ENCODE measurements around the gene UBXN7. TPM values are rescaled to one million over a fixed set of nuclear protein-coding genes. Genes with fewer than 3 reads are reported as not detected.
"Not testable (repeated sequence)": the region's sequence is repeated elsewhere in the genome, so short reads cannot be mapped to it uniquely, and the experiment has no call there.

UBXN7 gene
- total RNA-seq, 2 experiments from 2014 or later, result 55.9 to 60.5 TPM

DNA sequence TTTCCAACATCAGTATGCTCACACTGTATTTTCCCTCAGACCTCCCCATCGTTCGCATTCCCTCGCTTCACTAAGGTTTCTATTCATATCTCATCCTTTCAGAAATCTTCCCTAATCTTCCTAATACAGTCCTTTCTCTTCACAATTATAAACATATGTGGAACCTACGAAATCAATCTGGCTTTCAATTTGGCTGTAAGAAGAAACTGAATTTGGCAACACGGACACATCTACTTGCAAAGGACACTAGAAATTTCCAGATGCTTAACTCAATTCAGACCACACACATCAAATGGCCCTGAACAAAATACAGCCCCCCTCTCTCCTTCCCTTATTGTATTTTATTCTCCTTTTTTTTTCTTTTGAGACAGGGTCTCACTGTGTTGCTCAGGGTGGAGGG lies 54.9 kb downstream of the UBXN7 start:
- H3K9me3 Mint-ChIP-seq, result peaks cover 2% of the 10 kb centered on the region
- DNase-seq, result no peak
- H3K4me3 Mint-ChIP-seq, result no peak overlapping the region
- H3K27ac Mint-ChIP-seq, result no peak overlapping the region
- H3K27me3 Mint-ChIP-seq, result no peaks in the 10 kb centered on the region
- peaks cover 7% of the 10 kb centered on the region for H3K4me1 Mint-ChIP-seq
- POLR2A ChIA-PET, result no interaction called here
- H3K36me3 Mint-ChIP-seq (ENCODE audit: low read depth), result peaks cover 36% of the 10 kb centered on the region
- CTCF ChIA-PET, result no interaction called here

DNA sequence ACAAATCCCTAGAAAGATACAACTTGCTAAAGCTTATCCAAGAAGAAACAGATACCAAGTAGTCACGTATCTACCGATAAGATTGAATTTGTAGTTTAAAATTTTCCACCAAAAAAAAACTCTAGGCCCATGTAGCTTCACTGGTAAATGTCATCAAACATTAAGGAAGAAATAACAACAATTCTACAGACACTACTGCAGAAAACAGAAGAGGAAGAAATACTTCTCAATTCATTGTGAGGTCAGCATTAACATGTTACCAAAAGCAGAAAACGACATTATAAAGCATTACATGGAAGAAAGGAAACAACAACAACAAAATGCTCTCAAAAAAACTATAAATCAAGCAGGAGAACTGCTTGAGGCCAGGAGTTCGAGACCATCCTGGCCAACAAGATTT lies 66.5 kb downstream of the UBXN7 start:
- CTCF ChIA-PET, result interaction anchor here (2.5 kb wide), 1 partner anchor 157 kb away, joined by 7 read pairs; no protein-coding TSS in a partner anchor
- DNase-seq, result no peak
- Mint-ChIP-seq H3K4me1 (no peaks in the 10 kb centered on the region), H3K27me3 (no peaks in the 10 kb centered on the region), H3K27ac (no peak overlapping the region), H3K36me3 (ENCODE audit: low read depth) (peaks cover 40% of the 10 kb centered on the region), H3K9me3 (no peaks in the 10 kb centered on the region), H3K4me3 (no peak overlapping the region)
- POLR2A ChIA-PET, result interaction anchor here (0.6 kb wide), 1 partner anchor 48 kb away, joined by 4 read pairs; the partner anchor contains the start of gene DYNLT2B

DNA sequence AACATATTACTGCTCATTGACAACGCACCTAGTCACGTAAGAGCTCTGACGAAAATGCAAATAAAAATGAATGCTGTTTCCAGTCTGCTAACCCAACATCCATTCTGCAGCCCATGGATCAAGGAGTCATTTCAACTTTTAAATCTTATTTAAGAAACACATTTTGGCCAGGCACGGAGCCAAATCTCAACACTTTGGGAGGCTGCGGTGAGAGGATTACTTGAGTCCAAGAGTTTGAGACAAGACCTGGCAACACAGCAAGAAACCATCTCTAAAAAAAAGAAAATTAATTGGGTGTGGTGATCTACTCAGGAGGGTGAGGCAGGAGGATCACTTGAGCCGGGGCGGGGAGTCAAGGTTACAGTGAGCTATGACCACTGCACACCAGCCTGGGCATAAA lies 71.6 kb downstream of the UBXN7 start:
- peaks cover 15% of the 10 kb centered on the region for H3K4me1 Mint-ChIP-seq
- ChIA-PET CTCF (no interaction called here), POLR2A (no interaction called here)
- no peak for DNase-seq
- H3K4me3 Mint-ChIP-seq, result no peak overlapping the region
- H3K36me3 Mint-ChIP-seq (ENCODE audit: low read depth), result peaks cover 66% of the 10 kb centered on the region
- no peaks in the 10 kb centered on the region for H3K9me3 Mint-ChIP-seq
- H3K27me3 Mint-ChIP-seq, result no peaks in the 10 kb centered on the region
- H3K27ac Mint-ChIP-seq, result no peak overlapping the region

DNA sequence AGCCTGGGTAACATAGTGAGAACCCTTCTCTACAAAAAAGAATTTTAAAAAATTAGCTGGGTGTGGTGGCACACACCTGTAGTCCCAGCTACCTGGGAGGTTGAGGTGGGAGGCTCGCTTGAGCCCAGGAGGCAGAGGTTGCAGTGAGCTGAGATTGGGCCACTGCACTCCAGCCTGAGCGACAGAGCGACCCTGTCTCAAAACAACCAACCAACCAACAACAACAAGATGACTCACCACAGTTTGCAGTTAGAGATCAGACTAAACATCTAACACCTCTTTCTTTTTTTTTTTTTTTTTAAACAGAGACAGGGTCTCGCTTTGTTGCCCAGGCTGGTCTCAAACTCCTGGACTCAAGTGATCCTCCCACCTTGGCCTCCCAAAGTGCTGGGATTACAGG lies 73.7 kb downstream of the UBXN7 start:
- not testable (repeated sequence) for DNase-seq, H3K27me3 Mint-ChIP-seq, H3K9me3 Mint-ChIP-seq, H3K4me3 Mint-ChIP-seq, H3K27ac Mint-ChIP-seq
- Mint-ChIP-seq H3K36me3 (ENCODE audit: low read depth) (peaks cover 71% of the 10 kb centered on the region), H3K4me1 (peaks cover 15% of the 10 kb centered on the region)
- ChIA-PET POLR2A (interaction anchor here (2.1 kb wide), 1 partner anchor 41 kb away, joined by 9 read pairs; the partner anchor contains the start of gene DYNLT2B), CTCF (interaction anchor here (0.7 to 1.4 kb wide), 2 partner anchors 12 to 106 kb away, joined by 3 read pairs; no protein-coding TSS in a partner anchor)

DNA sequence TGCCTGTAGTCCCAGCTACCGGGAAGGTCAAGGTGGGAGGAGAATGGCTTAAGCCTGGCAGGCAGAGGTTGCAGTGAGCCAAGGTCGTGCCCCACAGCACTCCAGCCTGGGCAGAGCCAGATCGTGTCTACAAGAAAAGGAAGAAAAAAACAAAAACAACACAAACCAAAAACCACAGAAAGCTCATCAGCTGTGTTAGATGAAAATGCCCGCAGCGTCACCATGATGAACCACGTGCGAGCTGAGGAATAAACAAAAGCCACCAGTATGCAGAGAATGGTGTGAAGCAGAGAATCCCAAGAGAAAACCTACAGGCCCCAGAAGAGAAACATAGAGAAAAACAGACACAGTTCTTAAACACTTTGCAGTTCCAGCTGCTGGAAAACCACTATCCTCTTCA lies 74.3 kb downstream of the UBXN7 start:
- peak overlapping the region; percentile 21 for H3K27ac Mint-ChIP-seq
- peaks cover 15% of the 10 kb centered on the region for H3K4me1 Mint-ChIP-seq
- no peak for DNase-seq
- CTCF ChIA-PET, result interaction anchor here (1.4 kb wide), 1 partner anchor 12 kb away, joined by 3 read pairs; no protein-coding TSS in a partner anchor
- H3K27me3 Mint-ChIP-seq, result no peaks in the 10 kb centered on the region
- H3K9me3 Mint-ChIP-seq, result no peaks in the 10 kb centered on the region
- POLR2A ChIA-PET, result interaction anchor here (2.1 kb wide), 1 partner anchor 40 kb away, joined by 9 read pairs; the partner anchor contains the start of gene DYNLT2B
- H3K36me3 Mint-ChIP-seq (ENCODE audit: low read depth), result peaks cover 72% of the 10 kb centered on the region
- no peak overlapping the region for H3K4me3 Mint-ChIP-seq

DNA sequence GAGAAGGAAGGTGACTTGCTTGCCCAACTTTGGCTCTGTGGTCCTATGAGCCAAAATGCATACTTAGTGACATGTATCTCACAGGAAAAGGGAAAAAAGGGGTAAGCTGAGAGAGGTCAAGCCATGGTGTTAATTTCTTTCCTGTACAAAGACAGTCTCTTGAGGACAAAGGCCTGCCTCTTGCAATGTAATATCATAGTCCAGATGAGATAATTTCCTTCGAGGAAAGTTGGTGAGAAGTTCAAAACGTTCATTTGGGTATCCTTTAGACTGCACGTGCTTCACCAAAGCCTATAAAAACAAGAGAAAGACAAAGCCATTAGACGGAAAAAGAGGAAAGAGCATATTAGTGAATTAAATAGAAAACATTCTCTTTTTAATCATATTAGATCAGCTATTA lies 75.7 kb downstream of the UBXN7 start:
- no peak overlapping the region for H3K4me3 Mint-ChIP-seq
- POLR2A ChIA-PET, result no interaction called here

DNA sequence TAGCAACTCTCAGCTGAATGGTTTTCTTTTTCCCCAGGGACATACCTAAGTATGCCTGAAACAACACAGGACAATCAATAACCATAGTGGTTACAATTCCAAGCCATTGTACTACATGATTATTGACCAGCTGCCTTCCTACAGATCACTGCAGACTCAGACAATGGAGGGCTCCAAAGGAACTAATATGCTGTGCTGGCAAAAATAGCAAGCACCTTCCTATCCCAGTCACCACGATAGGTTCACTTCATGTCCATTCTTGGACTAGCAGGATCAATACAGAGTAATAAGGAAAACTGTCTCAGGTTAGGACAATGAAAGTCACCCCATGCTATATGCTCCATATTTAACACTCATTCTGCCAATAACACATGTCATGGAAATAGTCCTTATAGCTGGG lies 76.6 kb downstream of the UBXN7 start:
- peaks cover 54% of the 10 kb centered on the region for H3K36me3 Mint-ChIP-seq (ENCODE audit: low read depth)
- no peak for DNase-seq
- no peaks in the 10 kb centered on the region for H3K9me3 Mint-ChIP-seq
- peaks cover 15% of the 10 kb centered on the region for H3K4me1 Mint-ChIP-seq
- no peaks in the 10 kb centered on the region for H3K27me3 Mint-ChIP-seq
- H3K27ac Mint-ChIP-seq, result no peak overlapping the region
- ChIA-PET CTCF (no interaction called here), POLR2A (no interaction called here)
- H3K4me3 Mint-ChIP-seq, result no peak overlapping the region

More for the DNA sequence above, 75.7 kb downstream of the UBXN7 start:
- CTCF ChIA-PET, result no interaction called here
- Mint-ChIP-seq H3K27ac (no peak overlapping the region), H3K4me1 (peaks cover 15% of the 10 kb centered on the region), H3K36me3 (ENCODE audit: low read depth) (peaks cover 63% of the 10 kb centered on the region), H3K27me3 (no peaks in the 10 kb centered on the region), H3K9me3 (no peaks in the 10 kb centered on the region)
- DNase-seq, result no peak

DNA sequence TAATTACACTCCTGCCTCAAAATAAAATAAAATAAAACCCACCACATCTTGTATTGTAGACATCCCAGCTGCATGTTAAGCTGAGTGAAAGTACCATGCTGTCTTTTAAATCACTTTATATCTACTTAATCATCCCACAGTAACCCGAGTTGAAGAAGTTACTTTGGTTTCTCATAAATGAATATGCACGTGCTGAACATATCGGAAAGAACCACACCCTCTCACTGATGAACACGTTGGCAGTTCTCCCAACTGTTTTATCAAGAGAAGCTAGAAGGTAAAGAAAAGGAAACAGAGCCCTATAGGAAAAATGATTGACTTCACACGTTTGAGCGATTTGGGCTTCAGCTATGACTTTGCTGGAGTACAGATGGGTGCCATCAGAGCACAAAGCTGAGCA lies 78.1 kb downstream of the UBXN7 start:
- Mint-ChIP-seq H3K4me1 (peaks cover 13% of the 10 kb centered on the region), H3K9me3 (no peaks in the 10 kb centered on the region), H3K36me3 (ENCODE audit: low read depth) (peaks cover 43% of the 10 kb centered on the region), H3K4me3 (no peak overlapping the region), H3K27me3 (no peaks in the 10 kb centered on the region), H3K27ac (no peak overlapping the region)
- ChIA-PET POLR2A (interaction anchor here (1.0 kb wide), 1 partner anchor 36 kb away, joined by 4 read pairs; the partner anchor contains the start of gene DYNLT2B), CTCF (interaction anchor here (0.9 kb wide), 1 partner anchor 168 kb away, joined by 4 read pairs; no protein-coding TSS in a partner anchor)
- DNase-seq, result no peak

DNA sequence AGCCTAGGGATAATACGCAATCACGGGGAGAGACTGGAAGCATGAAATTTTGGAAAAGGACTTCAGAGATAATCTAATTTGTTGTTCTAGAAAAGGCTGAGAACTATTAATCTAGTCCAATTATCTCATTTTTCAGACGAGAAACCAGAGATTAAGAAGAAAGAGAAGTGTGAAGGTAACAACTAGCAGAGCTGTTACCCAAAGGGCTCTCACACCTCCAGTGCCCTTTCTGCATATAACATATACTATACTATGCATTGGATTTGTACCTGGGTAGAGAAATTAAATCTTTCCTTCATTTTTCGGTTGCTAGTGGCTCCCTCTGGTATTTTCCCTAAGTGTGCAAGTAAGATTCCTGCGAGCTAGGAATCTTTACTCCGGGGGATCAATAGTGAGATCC lies 80.7 kb downstream of the UBXN7 start:
- no peaks in the 10 kb centered on the region for H3K4me1 Mint-ChIP-seq
- no peak overlapping the region for H3K4me3 Mint-ChIP-seq
- POLR2A ChIA-PET, result interaction anchor here (0.8 kb wide), 1 partner anchor 13 kb away, joined by 4 read pairs; the partner anchor contains the start of gene TM4SF19
- H3K27me3 Mint-ChIP-seq, result no peaks in the 10 kb centered on the region
- CTCF ChIA-PET, result no interaction called here
- no peaks in the 10 kb centered on the region for H3K9me3 Mint-ChIP-seq
- no peak for DNase-seq
- no peak overlapping the region for H3K27ac Mint-ChIP-seq
- H3K36me3 Mint-ChIP-seq (ENCODE audit: low read depth), result peaks cover 36% of the 10 kb centered on the region

DNA sequence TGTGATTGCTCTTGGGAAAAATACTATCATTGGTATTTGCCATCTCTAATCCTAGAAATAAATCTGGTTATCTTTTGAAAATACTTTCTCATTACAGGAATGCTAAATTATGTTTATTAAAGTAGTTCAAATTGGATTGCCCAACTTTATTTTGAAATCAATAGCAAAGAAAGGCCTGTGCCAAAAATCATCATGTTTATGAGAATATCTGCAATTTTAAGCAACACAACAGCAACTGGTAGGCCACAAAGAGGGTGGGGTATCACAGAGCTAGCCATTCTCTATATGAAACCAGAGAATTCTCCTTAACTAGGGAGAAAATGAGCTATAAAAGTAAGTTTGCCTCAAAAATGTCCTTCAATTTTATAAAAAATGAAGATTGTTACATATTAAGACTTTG lies 82.2 kb downstream of the UBXN7 start:
- Mint-ChIP-seq H3K27ac (no peak overlapping the region), H3K4me1 (no peaks in the 10 kb centered on the region), H3K36me3 (ENCODE audit: low read depth) (peaks cover 24% of the 10 kb centered on the region), H3K27me3 (no peaks in the 10 kb centered on the region), H3K4me3 (no peak overlapping the region), H3K9me3 (no peaks in the 10 kb centered on the region)
- CTCF ChIA-PET, result interaction anchor here (0.6 kb wide), 1 partner anchor 96 kb away, joined by 3 read pairs; no protein-coding TSS in a partner anchor
- no peak for DNase-seq
- POLR2A ChIA-PET, result interaction anchor here (0.9 kb wide), 1 partner anchor 32 kb away, joined by 3 read pairs; the partner anchor contains the start of gene DYNLT2B

DNA sequence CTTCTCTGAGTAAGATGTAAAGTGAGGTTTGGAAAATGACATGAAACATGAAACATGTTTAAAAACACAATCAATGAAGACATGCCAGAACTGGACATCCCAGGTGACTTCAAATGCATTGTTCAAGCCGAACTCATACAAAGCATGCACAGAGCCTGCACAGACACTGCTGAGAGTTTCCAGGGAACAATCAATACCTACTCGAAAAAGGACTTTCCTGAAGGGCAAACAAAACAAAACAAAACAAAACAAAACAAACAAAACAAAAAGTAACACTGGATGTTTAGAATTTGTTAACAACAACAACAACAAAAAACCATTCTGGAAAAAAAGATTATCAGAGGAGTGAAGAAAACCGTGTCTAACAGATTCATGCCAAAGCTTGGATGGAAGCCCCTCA lies 83.5 kb downstream of the UBXN7 start:
- ChIA-PET POLR2A (no interaction called here), CTCF (interaction anchor here (0.8 kb wide), 1 partner anchor 16 kb away, joined by 3 read pairs; no protein-coding TSS in a partner anchor)
- Mint-ChIP-seq H3K27me3 (no peaks in the 10 kb centered on the region), H3K36me3 (ENCODE audit: low read depth) (peaks cover 15% of the 10 kb centered on the region), H3K27ac (no peak overlapping the region), H3K4me3 (no peak overlapping the region), H3K9me3 (no peaks in the 10 kb centered on the region), H3K4me1 (no peaks in the 10 kb centered on the region)
- DNase-seq, result no peak

DNA sequence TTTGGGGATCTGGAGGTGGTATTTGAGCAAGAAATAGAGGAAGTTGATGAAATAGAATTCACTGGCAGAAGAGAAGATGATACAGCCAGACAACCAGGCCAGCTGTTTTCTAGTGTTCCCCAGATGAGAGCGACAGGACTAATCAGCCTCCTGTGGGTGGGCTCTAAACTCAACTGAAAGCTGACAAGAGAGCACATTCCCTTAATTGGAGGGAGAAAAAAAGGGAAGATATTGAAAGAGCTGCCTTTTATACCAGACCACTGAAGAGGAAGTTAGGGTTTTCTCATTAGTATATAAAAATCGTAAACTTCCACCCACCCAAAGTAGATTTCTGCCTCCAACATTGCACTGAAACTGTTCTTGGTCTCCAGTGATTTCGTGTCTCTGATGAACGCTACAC lies 87.6 kb downstream of the UBXN7 start:
- H3K4me1 Mint-ChIP-seq, result no peaks in the 10 kb centered on the region
- peaks cover 12% of the 10 kb centered on the region for H3K36me3 Mint-ChIP-seq (ENCODE audit: low read depth)
- no peak overlapping the region for H3K27ac Mint-ChIP-seq
- no peak overlapping the region for H3K4me3 Mint-ChIP-seq
- CTCF ChIA-PET, result no interaction called here
- no peak for DNase-seq
- H3K27me3 Mint-ChIP-seq, result peaks cover 3% of the 10 kb centered on the region
- no peaks in the 10 kb centered on the region for H3K9me3 Mint-ChIP-seq
- POLR2A ChIA-PET, result no interaction called here

DNA sequence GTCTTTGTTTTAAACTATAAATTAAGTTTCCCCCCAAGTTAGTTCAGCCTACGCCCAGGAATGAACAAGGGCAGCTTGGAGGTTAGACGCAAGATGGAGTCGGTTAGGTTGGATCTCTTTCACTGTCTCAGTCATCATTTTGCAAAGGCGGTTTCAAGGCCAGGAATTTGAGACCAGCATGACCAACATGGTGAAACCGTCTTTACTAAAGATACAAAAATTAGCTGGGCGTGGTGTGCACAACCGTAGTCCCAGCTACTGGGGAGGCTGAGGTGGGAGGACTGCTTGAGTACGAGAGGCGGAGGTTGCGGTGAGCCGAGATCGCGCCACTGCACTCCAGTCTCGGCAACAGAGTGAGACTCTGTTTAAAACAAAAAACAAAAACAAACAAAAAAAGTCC lies 88.3 kb downstream of the UBXN7 start:
- not testable (repeated sequence) for H3K27me3 Mint-ChIP-seq, H3K4me1 Mint-ChIP-seq

DNA sequence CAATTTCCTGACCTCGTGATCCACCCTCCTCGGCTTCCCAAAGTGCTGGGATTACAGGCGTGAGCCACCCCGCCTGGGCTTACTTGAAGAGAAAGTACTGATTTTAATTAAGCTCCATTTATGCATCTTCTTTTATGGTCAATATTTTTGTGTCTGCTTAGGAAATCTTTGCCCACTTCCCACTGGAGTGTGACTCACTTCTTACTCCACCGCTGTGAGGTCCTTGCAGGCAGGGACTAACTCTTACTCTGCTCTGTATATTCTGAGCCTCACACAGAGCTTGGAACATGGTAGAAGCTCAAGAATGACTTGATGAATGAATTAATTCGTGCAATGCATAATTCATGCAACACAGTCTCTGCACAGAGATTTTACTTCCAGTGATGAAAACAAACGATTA lies 91.1 kb downstream of the UBXN7 start:
- no peak for DNase-seq
- no peak overlapping the region for H3K27ac Mint-ChIP-seq
- peaks cover 10% of the 10 kb centered on the region for H3K27me3 Mint-ChIP-seq
- H3K4me1 Mint-ChIP-seq, result peaks cover 4% of the 10 kb centered on the region
- no peak overlapping the region for H3K4me3 Mint-ChIP-seq
- H3K9me3 Mint-ChIP-seq, result no peaks in the 10 kb centered on the region
- POLR2A ChIA-PET, result interaction anchor here (0.6 kb wide), 1 partner anchor 73 kb away, joined by 3 read pairs; no protein-coding TSS in a partner anchor
- CTCF ChIA-PET, result no interaction called here
- H3K36me3 Mint-ChIP-seq (ENCODE audit: low read depth), result peaks cover 3% of the 10 kb centered on the region

More for the DNA sequence above, 88.3 kb downstream of the UBXN7 start:
- DNase-seq, H3K27ac Mint-ChIP-seq, H3K9me3 Mint-ChIP-seq, H3K4me3 Mint-ChIP-seq, POLR2A ChIA-PET, CTCF ChIA-PET: not testable (repeated sequence)
- peaks cover 12% of the 10 kb centered on the region for H3K36me3 Mint-ChIP-seq (ENCODE audit: low read depth)
